ENCODE data around the gene CLEC14A. TPM values are rescaled to one million over a fixed set of nuclear protein-coding genes. Genes with fewer than 3 reads are reported as not detected.

Gene CLEC14A
- total and polyA plus RNA-seq, 9 of the 15 experiments (the other 6 are each of a cell fraction or from before 2014, with no cell fraction given): not detected

- in situ Hi-C loops (cut with MboI) (no loop called here), intact Hi-C loops (cut with micrococcal nuclease) (no loop called here)
- Histone ChIP-seq H3K9me3 (replicated peaks; ENCODE audit: control insufficient read depth, insufficient read depth, low read depth, low read length) (no peaks in the 10 kb centered on the region), H3K4me3 (no peak overlapping the region), H3K9ac (ENCODE audit: insufficient read depth in 1 of 2, low read depth in 2 of 2, low read length in 2 of 2) (no peak overlapping the region), H3K4me2 (ENCODE audit: insufficient read depth, low read length) (no peak overlapping the region), H3K27me3 (ENCODE audit: control insufficient read depth in 2 of 2, insufficient read depth in 2 of 2, low read length in 2 of 2) (no peaks in the 10 kb centered on the region), H2AFZ (ENCODE audit: low read depth, low read length) (no peak overlapping the region), H3K36me3 (ENCODE audit: control insufficient read depth, insufficient read depth, low read length) (no peaks in the 10 kb centered on the region), H3K27ac (ENCODE audit: extremely low read depth, low read depth, low read length) (no peak overlapping the region), H3K79me2 (ENCODE audit: control insufficient read depth, insufficient read depth, low read length) (no peaks in the 10 kb centered on the region), H4K20me1 (replicated peaks; ENCODE audit: control insufficient read depth, insufficient read depth, low read length) (no peaks in the 10 kb centered on the region), H3K4me1 (replicated peaks in 1 of 2; ENCODE audit: control insufficient read depth in 2 of 2, insufficient read depth in 2 of 2, low read length in 2 of 2) (no peaks in the 10 kb centered on the region), H3K9me1 (ENCODE audit: control insufficient read depth, insufficient read depth, low read length) (no peaks in the 10 kb centered on the region)
- CTCF ChIA-PET (ENCODE audit: low intra/inter-chr PET ratio): no interaction called here
- FAIRE-seq: no peak
- no peak for DNase-seq (ENCODE audit: extremely low read depth in 1 of 4, low spot score in 3 of 4)
- TF ChIP-seq ZFP36 (IDR thresholded peaks at IDR 0.05; ENCODE audit: low read depth, low read length, partially characterized antibody) (no peak), ZNF740 (CRISPR knock-in tag; IDR thresholded peaks at IDR 0.05) (no peak), ZNF740 (tag; IDR thresholded peaks at IDR 0.05) (no peak), MTA1 (IDR thresholded peaks at IDR 0.05; ENCODE audit: borderline replicate concordance) (no peak)
- ATAC-seq: no peak
- BruUV-seq (replicated peaks): no TSS peak
- POLR2A ChIA-PET: no interaction called here
Measured at GRCh38 chr14:38212111-38212510, 43.8 kb downstream of the CLEC14A start.

GRCh38 chr14:38211255-38211735, 44.6 kb downstream of the CLEC14A start:
- Histone ChIP-seq H4K20me1 (replicated peaks; ENCODE audit: control insufficient read depth, insufficient read depth, low read length) (no peaks in the 10 kb centered on the region), H2AFZ (ENCODE audit: low read depth, low read length) (no peak overlapping the region), H3K27ac (ENCODE audit: extremely low read depth, low read depth, low read length) (no peak overlapping the region), H3K9me3 (replicated peaks; ENCODE audit: control insufficient read depth, insufficient read depth, low read depth, low read length) (no peaks in the 10 kb centered on the region), H3K27me3 (ENCODE audit: control insufficient read depth in 2 of 2, insufficient read depth in 2 of 2, low read length in 2 of 2) (no peaks in the 10 kb centered on the region), H3K36me3 (ENCODE audit: control insufficient read depth, insufficient read depth, low read length) (no peaks in the 10 kb centered on the region), H3K4me1 (replicated peaks in 1 of 2; ENCODE audit: control insufficient read depth in 2 of 2, insufficient read depth in 2 of 2, low read length in 2 of 2) (no peaks in the 10 kb centered on the region), H3K79me2 (ENCODE audit: control insufficient read depth, insufficient read depth, low read length) (no peaks in the 10 kb centered on the region), H3K9me1 (ENCODE audit: control insufficient read depth, insufficient read depth, low read length) (no peaks in the 10 kb centered on the region), H3K4me2 (ENCODE audit: insufficient read depth, low read length) (no peak overlapping the region), H3K9ac (ENCODE audit: insufficient read depth in 1 of 2, low read depth in 2 of 2, low read length in 2 of 2) (no peak overlapping the region), H3K4me3 (no peak overlapping the region)
- TF ChIP-seq MAFG (tag; conservative IDR thresholded peaks at IDR 0.05) (no peak), STAT6 (CRISPR knock-in tag; IDR thresholded peaks at IDR 0.05) (no peak), GMEB1 (CRISPR knock-in tag; IDR thresholded peaks at IDR 0.05) (no peak)
- ATAC-seq (no peak), FAIRE-seq (no peak), DNase-seq (ENCODE audit: extremely low read depth in 1 of 4, low spot score in 3 of 4) (no peak)
- ChIA-PET POLR2A (interaction anchor here (0.6 kb wide), 1 partner anchor 845 kb away, joined by 3 read pairs; no protein-coding TSS in a partner anchor), CTCF (ENCODE audit: low intra/inter-chr PET ratio) (no interaction called here)
- in situ Hi-C loops (cut with MboI) (no loop called here), intact Hi-C loops (cut with micrococcal nuclease) (no loop called here)
- BruUV-seq (replicated peaks): no TSS peak
- WGBS (ENCODE audit: insufficient coverage, low coverage, missing lambda C conversion rate): 5% methylated on average over 26 of the region's 34 CpGs
